ENCODE data around the gene MINDY4.

Gene MINDY4

GRCh38 chr7:30836991-30837390, 65.8 kb downstream of the MINDY4 start:
- DNase-seq (ENCODE audit: low spot score): no peak

GRCh38 chr7:30837581-30837980, 66.4 kb downstream of the MINDY4 start:
- no peak for DNase-seq (ENCODE audit: low spot score)

DNA sequence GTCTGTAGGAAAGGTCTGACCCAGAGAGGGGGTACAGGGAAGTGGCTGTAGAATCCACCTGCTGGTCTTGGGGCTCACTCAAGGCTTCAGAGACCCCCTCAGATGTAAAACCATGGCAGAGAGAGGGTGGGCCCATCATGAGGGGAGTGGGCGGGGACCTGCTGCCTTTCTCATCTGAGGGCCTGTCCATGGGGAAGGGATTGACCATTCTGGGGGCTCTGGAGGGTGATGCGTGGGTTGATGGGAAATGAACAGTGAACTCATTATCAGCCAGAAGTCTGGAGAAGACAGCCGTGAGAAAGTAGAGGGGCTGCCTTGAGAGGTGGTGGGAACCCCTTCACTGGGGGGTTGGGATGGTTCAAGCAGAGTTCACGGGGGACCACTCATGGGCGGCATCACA, 66.8 kb downstream of the MINDY4 start:
- DNase-seq (ENCODE audit: low spot score): no peak

GRCh38 chr7:30840141-30841024, 69.2 kb downstream of the MINDY4 start:
- no peak for DNase-seq (ENCODE audit: low spot score)

DNA sequence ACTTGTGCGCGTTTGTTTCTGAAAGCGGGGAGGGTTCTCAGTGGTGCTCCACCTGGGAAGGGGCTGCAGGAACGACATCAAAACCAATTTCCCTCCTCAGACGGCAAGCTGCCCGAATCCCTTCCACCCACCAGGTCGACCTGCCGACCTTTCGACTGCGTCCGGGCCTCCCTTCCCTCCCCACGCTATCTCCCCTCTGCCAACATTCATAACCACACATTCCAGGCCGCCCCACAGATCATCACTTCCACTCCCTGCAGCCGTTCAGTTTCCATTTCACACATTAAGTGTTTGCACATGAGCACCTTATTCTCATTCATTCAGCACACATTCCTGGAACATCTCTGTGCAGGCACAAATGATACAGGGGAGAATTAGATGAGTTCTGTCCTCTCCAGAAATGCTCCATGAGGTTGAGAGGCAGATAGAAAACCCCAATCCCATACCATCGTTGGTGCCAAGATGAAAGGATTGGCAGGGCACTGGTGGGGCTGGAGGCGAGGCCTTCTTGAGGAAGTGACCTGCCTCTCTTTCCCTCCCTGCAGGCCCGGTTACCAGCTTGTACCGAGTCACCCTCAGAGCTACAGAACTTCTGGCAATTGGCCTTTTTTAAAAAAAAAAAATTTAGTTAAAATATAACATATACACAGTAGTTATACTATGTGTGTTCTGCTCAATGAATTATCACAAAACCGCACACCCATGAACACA, 70.0 kb downstream of the MINDY4 start:
- no peak for DNase-seq (ENCODE audit: low spot score)

DNA sequence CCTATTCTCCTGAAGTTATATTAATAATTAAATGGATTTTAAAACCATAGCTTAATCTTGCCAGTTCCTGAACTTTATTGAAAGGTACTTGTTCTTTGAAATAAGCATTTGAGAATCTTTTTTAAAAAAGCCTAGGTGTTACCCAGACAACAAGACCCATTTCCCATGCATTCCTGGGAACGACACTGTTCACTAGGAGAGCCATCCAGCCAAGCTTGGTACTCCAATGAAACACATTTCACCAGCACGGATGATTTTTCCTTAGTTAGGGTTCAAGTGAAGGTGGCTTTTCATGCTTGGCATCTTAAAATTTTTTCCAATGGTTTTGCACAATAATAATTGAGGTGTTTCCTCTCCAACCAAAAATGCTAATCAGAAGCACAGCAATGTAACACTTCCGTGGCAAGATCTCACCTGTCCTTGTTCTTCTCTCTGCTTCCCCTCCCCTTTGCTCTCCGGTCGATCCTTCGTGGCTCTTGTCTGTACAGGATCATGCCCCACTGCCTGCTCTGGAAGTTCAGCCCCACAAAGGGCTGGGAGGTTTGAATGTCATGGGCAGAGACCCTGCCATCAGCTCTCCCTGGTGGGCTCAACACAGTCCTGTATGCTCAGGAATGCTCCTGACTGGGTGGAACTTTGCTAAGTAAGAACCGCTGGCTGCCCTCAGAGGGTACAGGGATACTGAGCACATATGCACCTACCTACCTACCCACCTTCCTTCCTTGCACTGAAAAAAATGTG, 70.8 kb downstream of the MINDY4 start:
- no peak for DNase-seq (ENCODE audit: low spot score)

DNA sequence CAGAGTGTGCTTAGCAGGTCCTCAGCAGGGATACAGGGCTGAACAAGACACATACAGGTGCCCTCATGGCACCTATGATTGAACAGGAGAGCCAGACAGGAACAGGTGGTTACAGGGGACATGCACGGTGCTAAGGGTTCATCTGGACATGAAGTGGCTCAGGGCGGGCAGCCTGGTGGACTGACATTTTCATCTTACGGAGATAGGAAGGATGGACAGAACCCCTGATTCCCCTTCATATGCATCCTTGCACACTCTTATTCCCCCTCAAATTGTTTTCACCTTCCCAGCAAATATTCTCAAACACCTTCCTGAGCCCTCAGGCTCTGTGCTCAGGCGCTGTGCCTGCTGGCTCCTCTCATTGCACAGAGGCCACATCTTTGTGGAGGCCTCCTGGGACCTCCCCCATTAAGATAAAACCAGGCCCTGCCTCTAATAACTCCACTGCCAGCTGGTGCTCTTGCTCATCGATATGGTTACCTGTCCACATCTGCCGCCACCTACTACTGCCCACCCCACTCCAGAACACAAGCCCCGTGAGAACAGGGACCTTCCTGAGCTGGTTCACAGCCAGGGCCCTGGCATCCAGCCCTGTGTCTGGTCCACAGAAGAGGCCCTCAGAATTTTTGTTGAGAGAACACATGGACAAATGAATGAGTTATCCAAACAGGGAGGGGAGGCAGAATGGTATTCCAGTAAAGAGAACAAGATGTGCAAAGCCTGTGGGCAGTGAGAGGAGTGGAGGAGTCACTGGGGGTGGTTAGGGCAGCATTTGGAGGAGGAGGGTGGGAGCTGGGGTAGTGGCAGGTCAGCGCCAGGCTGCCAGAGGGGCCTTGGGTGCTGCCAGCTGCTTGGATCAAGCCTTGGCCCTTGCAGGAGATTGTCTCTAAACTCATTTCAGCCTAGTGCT, 71.6 kb downstream of the MINDY4 start:
- DNase-seq (ENCODE audit: low spot score): no peak

GRCh38 chr7:30843741-30844482, 72.7 kb downstream of the MINDY4 start:
- DNase-seq (ENCODE audit: low spot score): no peak

GRCh38 chr7:30844483-30844874, 73.3 kb downstream of the MINDY4 start:
- no peak for DNase-seq (ENCODE audit: low spot score)

- no peak for DNase-seq (ENCODE audit: low spot score)
These were observed 73.7 kb downstream of the MINDY4 start for GRCh38 chr7:30844916-30845315.

- DNase-seq (ENCODE audit: low spot score): no peak
These were observed 74.4 kb downstream of the MINDY4 start for GRCh38 chr7:30845426-30846135.

DNA sequence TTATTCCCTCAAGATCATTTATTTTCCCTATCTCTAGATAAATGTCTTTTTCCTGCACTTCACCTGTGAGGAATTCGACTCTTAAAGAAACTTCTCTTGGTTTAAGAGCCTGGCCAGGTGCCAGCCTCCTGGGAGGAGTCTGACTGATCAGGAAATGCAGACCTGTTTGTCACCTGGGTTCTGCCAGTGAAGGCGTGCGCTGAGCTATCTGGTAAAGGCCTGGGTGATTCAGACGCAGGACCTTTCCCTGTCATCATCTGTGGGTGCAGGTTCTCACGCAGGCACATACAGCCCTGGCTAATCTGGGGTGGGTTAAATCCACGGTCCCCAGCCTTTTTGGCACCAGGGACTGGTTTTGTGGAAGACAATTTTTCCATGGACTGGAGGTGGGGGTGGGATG, 75.2 kb downstream of the MINDY4 start:
- no peak for DNase-seq (ENCODE audit: low spot score)

DNA sequence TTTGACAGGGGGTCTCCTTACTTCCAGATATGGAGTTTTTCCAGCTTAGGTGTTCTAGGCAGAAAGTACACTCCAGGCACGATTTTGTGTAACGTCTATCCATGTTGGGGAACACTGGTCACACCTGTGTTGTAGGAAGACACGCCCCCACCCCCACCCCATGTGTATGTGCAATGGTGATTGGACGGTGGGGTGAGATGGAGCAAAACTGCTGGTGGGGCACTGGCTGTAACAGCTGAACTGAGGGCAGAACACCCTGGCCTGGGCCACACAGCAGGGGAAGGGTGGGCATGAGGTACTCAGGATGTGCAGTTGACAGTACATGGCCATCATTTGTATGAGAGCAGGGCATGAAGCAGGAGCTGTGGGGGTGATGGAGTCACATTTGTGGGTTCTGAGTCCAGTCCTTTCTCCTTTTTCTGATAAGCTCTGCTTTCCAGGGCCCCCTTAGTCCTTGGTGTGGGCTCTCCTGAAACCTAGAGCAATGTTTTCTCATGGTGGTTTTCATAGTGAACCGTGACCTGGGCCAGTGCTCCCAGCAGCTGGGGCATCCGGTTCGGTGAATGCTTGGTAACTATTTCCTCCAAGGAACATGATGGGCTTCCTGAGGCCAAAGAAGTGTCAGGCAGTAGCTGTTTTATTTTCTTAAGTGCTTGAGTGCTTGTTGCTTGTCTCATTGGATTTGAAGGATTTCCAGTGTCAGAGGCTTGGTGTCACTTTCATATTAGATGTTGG, 77.1 kb downstream of the MINDY4 start:
- DNase-seq (ENCODE audit: low spot score): no peak

DNA sequence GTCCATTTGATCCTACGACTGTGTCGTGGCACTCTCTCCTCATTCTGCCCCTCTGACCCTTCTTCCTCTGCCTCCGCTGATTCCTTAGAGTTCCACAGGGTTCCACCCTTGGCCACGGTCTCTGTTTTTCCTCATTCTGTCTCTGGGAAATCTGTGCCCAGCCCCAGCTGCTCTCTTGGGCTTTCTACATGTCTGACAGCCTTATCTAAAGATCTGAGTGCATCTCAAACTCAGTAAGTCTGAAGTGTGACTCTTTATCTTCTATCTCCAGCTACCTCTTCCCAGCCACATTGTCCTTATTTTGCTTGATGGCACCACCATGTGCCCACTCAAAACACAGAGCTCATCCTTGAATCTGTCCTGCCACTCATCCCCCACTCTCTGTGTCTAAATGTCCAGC, 78.3 kb downstream of the MINDY4 start:
- no peak for DNase-seq (ENCODE audit: low spot score)

GRCh38 chr7:30850426-30850825, 79.2 kb downstream of the MINDY4 start:
- DNase-seq (ENCODE audit: low spot score): no peak

DNA sequence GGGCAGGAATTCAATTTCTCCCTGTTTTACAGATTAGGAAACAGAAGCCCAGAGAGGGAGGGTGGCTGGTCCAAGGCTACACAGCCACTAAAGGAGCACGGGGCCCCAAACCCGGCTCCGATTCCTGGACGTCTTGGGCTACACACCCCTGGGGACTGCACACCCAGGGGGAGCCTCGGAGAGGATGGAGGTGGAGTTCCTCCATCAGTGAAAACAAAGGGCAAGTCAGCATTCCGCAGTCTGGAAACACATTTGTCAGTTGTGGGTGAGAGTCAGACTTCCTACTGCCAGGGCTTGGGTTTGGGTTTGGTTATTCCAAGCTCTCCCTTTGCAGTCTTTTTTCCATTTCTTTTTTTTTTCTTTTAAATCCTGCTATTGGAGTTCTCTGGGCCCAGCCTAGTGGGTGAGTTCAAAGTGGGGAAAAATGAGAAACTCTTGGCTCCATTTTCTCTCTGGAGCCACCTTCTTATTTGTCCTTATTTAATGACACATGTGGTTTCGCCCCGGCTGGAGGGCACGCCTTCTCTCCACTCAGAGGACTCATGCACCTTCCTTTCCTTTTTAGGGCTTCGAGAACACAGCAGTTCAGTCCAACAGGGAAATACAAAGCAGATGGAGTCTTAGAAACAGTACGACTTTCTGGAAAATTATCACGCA, 80.6 kb downstream of the MINDY4 start:
- DNase-seq (ENCODE audit: low spot score): no peak

DNA sequence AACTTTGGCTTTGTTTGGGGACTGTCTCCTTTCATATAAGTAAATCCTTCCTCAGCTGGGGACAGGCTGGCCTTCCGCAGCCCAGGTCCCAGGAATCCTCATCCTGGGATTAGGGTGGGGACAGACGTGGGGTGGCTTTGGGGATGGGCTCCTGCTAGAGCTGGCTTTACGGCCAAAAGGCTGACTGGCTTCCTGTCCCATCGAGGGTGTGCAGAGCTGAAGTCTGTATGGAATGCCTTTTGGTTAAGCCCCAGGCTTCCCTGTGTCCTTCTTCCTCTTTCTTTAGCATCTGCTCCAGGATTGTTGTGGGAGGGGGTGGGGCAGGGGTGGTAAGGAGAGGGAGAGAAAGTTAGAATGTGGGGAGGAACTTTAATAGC, 81.1 kb downstream of the MINDY4 start:
- DNase-seq (ENCODE audit: low spot score): no peak

- no peak for DNase-seq (ENCODE audit: low spot score)
These were observed 81.6 kb downstream of the MINDY4 start for GRCh38 chr7:30852744-30853288.

- no peak for DNase-seq (ENCODE audit: low spot score)
These were observed 82.4 kb downstream of the MINDY4 start for GRCh38 chr7:30853576-30853975.
